GM21737 (cell line): ENCODE results near the gene DOCK2.

Experiments used
- ATAC-seq: cut with Tn5 transposase; IDR thresholded peaks from one replicate; pipeline ENCODE4 v1.9.1; 2021; ENCODE audit warnings: mild to moderate bottlenecking, moderate library complexity; ENCODE audit not compliant: unreplicated experiment

The DOCK2 gene

DNA sequence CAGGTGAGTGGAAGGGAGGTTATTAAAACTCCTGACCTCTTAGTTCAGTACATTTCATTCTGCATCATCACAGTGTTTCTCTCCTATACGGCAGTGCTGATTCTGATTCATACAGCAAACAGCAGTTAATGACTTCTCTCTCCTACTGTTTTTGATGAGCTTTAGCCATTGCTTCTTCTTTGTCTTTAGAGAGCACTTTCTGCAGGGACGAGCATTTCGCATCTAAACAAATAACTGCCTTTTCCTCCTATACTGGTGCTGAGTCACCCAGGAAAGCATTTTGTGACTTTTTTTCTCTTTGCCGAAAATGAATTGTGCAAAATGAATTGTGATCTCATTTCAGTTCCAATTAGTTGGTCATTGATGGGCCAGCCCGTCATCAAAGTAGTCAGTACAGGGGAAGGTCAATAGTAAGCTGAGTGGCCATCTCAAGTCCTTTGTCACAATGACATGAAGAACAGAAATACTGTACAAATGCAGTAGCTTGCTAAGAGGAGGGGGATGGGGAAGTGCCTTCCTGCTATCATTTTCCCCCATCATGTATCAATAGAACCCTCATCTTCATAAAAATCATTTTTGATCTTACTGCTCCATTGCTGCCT is 244.7 kb downstream of the DOCK2 start:
- ATAC-seq: no peak

DNA sequence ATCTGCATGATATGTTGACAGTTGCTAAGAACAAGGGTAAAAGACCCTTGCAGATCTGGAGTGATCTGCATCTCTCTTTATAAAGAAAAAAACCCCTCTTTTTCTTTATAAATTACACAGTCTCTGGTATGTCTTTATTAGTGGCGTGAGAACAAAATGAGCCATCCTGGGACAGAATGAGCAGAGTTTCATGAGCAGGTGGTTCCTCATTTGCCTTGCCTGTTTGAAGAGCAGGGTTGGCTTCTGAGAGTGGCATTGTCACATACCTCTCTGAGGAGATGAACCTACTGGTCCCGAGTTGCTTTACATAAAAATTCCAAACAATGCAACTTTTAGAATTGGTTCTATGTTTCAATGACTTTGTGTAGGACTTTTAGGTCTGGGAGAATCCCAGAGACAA is 249.0 kb downstream of the DOCK2 start:
- no peak for ATAC-seq

DNA sequence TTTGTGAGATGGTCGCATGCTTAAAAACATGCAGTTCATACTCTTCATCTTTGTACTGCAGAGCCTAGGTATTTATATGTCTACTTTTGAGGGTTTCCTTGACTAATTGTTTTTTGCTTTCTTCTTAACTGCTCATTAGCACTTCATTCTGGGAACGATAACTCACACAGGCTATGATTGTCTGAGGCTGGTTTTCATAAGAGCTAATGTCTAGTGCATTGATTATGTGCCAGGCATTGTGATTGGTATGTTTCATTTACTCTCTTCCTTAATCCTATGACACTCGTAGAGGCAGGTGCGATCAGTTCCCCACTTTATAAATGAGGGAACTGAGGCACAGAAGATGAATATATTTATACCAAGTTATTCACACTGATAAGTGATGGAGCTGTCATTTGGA is 249.6 kb downstream of the DOCK2 start:
- no peak for ATAC-seq

DNA sequence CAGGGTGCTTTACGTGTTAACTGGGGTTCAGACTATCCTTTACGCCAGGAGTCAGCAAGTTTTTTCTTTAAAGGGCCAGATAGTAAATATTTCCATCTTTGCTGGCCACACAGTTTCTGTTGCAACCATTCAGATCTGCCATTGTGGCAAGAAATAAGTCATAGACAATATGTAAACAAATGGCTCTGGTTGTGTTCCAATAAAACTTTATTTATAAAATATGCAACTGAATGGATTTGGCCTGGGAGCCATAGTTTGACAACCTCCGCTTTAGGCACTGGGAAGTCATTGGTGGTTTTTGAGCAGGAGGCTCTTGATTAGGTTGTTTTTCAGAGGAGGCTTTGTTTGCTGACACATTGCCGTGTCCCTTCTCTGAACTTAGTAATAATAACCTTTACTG is 252.5 kb downstream of the DOCK2 start:
- ATAC-seq: no peak

DNA sequence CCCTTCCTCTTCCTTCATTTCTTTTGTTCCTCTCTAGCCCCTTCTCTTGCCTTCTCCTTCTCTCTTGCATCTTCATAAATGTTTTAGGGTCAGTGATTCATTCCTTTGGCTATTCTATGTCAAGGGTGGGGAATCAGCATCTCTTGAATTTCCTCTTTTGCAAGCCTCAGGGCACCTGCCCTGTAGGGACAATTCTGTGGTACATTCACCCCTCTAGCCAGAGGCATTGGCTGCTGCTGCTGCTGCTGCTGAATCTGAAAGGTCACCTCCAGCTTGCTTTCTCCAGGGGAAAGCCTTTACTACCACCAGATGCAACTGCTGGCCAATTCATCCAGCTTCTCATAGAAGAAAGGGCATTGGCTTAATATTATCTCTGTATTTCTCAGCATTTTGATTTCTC is 255.9 kb downstream of the DOCK2 start:
- ATAC-seq: no peak

DNA sequence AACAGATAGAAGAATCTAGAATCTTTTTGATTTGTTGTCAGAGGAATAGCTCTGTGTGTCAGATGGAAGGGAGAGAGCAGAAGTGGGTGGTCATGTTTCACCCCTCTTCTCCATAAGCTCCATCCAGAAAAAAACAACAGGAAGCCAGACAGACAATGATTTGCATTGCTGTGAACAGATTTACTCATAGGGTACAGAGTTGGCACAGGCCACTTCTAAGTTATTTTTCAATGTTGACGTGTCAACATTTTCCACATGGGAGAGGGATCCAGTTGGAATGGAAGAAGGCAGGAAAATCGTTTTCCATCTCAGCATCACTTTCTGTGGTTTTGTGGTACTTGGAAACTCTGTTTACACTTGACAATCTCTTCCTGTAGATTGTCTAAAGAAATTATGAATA is 256.5 kb downstream of the DOCK2 start:
- no peak for ATAC-seq

DNA sequence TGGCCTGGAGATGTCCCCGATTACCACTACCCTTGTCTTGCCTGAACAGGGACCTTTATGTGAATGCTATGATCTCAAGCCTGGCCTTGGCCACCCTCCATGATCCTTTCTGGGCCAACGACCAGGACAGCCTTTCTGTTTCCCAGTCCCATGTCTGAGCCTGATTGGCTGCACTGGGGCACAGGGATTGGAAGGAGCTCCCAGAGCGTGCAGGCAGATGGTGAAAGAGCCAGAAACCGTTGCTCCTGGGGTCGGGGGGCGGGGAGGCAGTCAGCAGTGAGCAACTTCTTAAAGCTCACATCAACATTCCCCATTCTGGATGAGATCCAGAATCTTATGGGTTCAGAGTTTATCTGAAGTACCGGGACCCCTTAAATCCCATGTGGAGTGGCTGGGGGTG is 258.9 kb downstream of the DOCK2 start:
- ATAC-seq: no peak

DNA sequence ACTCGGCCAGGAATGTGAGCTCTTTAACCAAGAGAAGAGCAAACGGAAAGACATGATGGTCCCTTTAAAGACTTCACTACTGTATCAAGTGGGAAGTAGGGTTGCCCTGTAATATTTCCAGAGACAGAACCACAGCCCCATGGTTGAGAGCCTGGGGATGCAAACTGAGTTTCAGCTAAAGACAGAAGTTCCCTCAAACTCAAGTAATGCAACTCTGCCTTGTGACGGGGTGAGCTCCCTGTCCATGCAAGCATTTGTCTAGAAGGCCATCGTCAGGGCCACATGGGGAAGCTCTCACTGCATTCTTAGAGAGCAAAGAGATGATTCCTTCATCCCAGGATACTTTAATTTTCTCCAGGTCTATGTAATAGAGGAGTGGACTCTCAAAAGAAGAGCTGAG is 260.4 kb downstream of the DOCK2 start:
- ATAC-seq: no peak

DNA sequence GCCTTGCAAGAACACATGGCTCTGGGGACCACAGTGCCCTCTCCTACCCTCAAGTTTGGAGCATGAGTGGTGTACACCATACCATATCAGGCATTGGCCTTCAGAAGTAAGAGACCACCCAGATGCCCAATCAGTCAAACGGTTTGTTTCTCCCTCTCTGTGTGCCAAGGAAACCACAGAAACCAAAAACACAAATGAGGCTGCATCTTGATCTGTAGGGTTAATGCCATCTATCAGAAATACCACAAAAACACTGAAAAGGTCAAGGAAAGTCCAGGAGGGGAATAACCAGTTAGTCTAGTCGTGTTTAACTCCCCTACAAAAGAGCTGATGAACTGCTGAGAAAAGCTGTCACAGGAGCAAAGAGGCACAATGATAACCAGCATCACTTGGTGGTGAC is 264.8 kb downstream of the DOCK2 start:
- ATAC-seq: no peak

DNA sequence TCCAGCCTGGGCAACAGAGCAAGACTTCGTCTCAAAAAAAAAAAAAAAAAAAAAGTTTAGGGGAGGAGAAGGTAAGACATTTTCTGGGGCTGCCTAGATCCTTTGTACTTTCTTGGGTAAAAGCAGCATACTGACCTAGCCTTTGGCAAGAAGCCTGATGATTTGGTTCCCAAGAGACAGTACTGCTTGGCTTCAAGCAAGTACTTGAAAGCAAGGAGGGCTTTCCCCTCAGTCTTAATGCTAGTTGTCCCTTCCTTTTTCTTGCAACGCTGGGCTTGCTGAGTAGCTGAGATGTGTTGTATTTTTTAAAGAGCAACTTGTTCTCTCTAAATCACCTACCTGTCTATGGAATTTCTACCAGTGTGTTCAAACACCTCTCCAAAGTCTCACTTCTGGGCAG is 267.0 kb downstream of the DOCK2 start:
- ATAC-seq: no peak

DNA sequence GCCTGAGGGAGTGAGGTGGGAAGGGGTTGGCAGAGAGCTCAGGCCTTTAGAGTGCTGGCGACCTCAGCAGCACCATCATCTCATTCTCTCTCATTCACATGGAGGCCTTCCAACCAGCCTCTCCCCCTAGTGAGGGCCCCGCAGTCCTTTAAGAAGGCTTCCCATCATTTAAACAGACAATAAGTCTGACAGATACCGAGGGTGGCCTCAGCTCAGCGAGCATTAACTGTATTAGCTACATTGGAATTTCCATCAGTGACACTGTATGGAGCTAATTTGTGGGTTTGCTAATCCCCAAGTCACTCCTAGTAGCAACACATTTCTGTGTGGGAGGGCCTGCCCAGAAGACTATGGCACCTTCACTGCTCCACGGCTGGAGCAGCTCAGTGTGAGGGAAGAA is 267.4 kb downstream of the DOCK2 start:
- no peak for ATAC-seq

DNA sequence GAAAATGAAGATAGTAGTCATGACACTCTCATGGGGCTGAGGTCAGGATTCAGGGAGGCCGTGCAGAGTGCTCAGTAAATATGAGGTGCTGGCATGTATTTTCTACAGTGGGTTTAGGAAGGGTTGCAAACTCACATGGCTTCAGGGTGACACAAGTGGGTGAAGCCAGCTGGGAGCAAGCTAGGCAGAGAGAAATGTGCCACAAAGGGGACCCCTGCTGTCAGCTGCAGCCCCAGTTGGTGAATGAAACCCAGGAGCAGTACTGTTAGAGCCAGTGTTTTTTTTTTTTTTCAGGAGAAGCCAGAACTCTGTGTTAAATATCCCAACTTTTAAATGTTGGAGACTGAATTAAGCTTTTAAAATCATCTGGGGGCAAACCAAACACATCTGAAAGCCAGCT is 267.9 kb downstream of the DOCK2 start:
- ATAC-seq: no peak

DNA sequence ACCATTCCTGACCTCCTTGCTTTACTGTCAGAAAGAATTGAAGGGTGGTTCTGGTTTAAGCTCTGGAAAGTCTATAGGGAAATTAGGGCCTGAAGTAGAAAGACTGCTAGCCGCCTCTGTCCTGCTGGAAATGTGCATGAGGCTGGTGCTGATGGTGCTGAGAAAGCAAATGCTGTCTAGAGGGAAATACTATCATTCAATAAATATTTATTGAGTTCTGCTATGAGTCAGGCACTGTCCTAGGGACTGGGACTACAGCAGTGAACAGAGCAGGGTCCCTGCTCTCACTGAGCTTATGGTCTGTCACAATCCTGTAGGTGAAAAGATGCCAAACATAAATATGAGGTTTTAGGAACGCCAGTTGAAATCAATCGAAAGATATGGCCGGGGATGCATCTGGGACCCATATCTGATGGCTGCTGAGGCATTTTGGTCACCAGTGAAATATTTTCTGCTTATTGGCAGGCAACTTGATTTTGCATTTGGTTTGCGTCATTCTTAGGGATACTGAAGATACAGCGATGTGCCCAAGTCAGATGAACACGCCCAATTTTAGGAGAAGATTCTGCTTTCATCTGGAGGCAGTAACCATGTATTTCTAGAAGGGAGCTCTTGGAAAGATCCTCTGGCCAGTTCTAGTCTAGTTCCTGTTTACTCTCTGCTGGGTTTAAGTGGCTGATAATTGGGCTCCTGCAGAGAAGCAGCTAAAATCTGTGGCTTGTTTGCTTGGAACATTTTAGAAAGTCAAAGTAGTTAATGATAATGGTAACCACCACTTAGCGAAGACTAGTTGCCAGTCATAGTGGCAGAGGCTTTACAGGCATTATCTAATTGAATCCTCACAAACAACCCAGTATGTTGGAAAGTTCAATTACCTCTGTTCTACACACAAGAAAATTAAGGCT is 269.9 kb downstream of the DOCK2 start:
- ATAC-seq: no peak

DNA sequence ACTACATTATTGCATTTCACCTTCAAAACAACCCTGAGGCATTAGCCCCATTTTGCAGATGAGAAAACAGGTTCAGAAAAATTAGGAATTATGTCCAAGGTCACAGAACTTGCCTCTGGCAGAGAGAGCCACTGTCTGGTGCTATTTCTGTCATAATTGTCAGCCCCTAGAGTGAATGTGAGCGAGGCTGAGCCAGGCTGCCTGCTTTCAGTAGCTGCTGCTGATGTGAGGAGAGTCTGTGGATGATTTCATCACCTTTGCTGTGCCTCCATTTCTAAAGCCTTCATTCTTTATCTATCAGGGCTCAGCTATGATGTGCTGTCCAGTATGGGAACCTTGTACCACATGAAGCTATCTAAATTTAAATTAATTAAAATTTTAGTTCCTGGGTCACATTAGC is 271.8 kb downstream of the DOCK2 start:
- no peak for ATAC-seq

DNA sequence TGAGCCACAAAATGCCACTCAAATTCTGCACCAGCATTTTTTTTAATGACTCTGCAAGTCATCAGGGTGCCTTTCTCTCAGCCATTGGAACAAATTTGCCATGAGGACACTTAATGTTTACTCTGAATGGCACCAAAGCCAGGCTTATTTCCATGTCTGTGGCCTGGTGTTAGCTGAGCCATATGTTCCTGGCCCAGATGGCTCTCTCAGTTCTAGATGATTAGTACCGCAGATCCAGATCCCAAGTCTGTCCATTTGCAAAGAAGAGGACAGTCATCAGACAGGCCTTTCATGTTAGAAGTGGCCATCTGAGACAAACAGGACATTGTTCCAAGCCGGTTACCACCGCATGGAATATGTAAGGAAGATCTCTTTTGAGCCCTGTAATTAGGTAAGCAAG is 272.9 kb downstream of the DOCK2 start:
- ATAC-seq: no peak

DNA sequence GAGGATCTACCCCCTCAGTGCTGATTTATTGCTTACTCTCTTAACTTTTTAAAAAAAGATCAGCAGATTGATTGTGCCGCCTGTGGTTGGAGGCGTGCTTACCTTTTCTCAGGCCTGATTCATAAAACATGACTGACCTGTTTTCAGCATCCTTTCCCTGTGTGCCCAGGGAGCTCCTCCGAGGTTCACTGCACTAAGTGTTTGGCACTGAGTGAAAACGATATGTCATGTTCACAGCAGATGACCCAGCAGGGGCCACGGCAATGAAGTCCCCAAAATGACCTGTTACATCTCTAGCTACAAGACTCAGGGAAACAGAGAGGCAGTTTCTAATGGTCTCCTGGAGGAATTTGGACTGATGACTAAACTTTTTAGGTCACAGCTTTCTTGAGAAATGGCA is 273.3 kb downstream of the DOCK2 start:
- ATAC-seq: no peak

DNA sequence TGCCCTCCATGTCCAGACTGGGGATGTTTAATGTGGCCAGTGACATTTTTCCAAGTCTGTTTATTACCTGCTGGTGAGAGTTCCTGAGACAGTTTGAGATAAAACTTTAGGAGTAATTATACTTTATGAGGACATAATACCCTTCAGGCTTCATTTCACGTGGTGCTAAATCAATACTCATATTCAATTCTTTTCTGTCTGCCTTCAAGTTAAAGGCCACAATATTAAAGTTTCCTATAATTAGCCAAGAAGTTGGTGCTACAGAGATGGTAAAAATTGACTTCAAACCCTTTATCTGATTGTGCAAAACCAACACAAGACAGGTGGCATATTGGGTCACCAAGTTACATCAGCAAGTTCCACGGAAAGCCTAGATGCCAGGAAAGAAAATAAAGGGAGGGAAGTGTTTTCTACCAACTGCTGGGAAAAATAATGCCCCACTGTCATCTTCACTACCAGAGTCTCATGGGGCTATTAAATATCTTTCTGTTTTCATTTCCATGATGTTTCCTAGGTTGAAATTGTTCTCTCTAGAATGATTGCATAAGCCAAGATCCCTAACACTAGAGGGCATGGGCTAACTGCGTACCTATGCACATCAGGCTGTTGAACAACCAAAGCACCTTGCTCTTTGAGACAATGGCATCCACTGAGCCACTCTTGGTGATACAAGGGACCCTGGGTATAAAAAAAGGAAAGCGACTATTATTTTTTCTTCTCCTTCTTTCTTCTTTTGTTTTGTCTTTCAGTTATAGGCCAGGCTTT is 274.6 kb downstream of the DOCK2 start:
- no peak for ATAC-seq

DNA sequence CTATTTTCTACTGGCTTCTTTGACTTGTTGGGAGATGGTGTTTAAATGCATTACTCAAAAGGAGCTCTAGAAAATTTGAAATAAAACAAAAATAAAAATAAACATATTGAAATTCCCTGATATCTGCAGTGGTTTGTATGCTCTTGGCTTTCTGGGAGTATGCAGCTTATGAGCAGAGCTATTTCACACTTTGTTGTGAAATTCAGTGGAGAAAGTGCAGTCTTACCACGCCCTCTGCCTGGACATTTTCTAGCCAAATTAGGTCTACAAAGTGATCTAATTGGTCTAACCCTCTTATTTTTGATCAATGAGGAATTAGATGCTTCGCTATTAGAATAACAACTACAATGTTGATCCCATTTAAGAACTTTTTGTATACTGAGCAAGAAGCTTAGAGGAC is 276.4 kb downstream of the DOCK2 start:
- ATAC-seq: no peak

DNA sequence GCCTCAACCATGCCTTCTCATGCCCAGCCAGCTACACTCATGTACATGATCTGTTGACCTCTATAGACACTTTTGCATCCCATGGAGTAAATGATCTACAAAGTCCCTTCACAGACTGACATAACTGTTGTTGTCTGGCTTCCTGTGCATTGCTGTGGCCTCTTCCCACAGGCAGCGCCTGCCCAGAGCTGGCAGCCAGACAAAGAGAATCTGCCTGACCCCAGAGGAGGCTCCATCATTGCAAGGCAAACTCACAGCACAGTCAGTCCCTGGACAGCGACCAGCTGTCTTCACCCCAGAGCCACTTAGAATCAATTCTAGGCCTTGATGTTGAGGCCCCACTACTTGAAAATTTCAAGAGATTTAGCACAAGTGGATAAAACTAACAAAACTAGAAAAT is 277.7 kb downstream of the DOCK2 start:
- no peak for ATAC-seq

DNA sequence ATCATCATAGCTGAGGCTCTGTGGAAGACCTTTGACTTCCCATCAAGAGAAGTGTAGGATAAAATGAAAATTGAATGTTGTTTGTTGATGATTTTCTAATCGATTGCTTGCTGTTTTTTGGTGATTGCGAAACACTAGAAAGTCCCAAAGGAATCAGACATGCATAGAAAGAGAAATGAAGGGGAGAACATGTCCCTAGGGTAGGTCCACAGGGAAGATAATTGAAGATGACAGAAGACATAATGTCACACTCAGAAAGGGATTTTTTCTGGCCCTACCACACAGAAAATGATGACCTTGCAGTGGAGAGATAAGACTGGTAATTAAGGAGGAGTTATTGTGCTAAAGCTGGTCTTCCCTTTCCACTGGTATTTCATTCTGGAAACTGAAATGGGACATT is 280.4 kb downstream of the DOCK2 start:
- no peak for ATAC-seq

DNA sequence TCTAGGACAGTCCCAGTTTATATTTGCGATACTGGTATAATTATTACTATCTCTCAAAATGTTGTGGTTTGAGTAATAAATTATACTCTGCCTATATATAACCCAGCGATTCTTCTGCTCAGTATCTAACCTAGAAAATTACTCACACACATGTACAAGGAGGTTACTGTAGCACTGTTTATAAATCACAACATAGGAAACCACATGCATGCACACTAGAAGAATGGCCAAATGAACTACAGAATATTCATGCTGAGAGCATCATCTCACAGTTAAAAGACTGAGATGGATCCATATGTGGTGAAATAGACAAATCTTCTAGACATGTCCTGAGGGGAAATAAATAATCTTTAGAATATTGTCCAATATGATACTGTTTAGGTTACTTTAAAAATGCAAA is 281.2 kb downstream of the DOCK2 start:
- no peak for ATAC-seq

DNA sequence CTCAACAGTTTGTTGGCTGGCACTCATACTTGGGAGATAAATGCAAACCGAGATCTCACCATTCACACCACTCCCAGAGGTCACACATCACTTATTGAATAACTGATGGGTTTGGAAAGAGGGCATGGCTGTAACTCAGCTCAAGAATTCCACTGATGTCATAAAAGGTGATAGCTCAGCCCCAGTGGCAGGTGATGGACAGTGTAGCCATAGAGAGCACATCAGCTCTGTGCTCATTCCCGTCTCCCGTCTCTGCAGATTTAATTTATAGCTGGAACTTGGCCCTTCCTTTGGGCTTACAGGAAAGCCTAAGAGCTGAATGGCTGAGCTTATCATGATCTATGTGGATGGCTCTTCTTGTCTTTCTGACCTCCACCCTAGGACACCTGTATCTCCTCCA is 283.4 kb downstream of the DOCK2 start:
- ATAC-seq: no peak
